AG10803 (cell line): ENCODE data around the gene TOP1.
A peak's percentile ranks its signal among the peaks of the same experiment; 100 is the strongest.

Experiments
- DNase-seq: peaks from one replicate; pipeline ENCODE4 v3.0.0; 2010; ENCODE audit warnings: low read depth
- H3K4me3 ChIP-seq: 2 replicates; pipeline ENCODE4 v1.5.1; 2011; ENCODE audit warnings: mild to moderate bottlenecking, low read length, control low read depth
- CTCF ChIP-seq: conservative IDR thresholded peaks from 2 replicates; pipeline ENCODE4 v1.5.1; 2011; ENCODE audit warnings: mild to moderate bottlenecking, low read length, control low read depth, inconsistent platforms

TOP1 gene

DNA sequence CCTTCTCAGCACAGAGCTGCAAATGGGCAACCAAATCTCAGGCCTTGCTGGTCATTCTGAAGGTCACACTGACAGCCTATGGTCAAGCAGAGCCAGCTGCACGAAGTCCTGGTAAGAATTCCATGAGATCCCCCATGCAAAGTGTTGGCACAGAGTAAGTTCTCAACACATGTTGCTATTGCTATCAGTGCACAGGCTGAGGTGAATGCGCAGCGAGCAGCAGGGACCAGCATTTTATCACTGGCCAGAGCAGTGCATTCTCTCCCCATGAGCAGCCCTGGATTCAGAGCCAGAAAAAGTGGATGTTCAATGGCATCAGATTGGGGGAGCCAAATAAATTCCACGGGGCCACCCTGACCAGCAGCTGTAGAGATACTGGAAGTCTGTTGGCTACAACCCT lies 44.1 kb upstream of the TOP1 start:
- TF ChIP-seq CTCF: no peak
- no peak for DNase-seq
- no peak overlapping the region for H3K4me3 ChIP-seq

GRCh38 chr20:40986774-40987173 lies 41.8 kb upstream of the TOP1 start:
- DNase-seq: no peak
- no peak overlapping the region for H3K4me3 ChIP-seq
- no peak for TF ChIP-seq CTCF

DNA sequence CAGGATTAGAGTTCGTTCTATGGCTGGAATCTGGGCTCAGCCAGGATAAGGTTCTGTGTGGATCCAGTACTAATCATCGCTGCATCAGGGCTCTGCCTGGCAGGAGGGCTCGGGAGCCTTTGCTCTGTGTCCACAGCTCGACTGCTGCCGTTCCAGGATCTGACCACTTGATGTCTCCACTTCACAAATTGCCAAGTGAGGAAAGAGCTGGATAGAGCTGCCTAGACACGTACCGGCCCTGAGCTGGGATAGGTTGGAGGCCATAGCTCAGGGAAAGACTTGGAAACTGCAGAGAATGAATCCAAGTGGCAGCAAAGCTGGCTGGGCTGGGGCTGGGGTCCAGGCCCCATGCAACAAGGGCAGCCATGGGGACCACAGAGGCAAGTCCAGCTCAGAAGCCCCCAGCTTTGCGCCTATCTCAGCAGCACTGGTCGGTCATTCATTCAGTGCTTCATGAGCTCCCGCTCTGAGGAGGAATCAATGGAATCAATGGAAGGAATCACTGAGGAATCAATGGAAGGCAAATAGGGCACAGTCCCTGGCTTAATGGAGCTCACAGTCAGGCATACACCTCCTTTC lies 38.0 kb upstream of the TOP1 start:
- no peak overlapping the region for H3K4me3 ChIP-seq
- TF ChIP-seq CTCF: peak; percentile 95
- DNase-seq: peak; percentile 84

GRCh38 chr20:40991181-40991889 lies 37.3 kb upstream of the TOP1 start:
- DNase-seq: no peak
- no peak for TF ChIP-seq CTCF
- H3K4me3 ChIP-seq: no peak overlapping the region

DNA sequence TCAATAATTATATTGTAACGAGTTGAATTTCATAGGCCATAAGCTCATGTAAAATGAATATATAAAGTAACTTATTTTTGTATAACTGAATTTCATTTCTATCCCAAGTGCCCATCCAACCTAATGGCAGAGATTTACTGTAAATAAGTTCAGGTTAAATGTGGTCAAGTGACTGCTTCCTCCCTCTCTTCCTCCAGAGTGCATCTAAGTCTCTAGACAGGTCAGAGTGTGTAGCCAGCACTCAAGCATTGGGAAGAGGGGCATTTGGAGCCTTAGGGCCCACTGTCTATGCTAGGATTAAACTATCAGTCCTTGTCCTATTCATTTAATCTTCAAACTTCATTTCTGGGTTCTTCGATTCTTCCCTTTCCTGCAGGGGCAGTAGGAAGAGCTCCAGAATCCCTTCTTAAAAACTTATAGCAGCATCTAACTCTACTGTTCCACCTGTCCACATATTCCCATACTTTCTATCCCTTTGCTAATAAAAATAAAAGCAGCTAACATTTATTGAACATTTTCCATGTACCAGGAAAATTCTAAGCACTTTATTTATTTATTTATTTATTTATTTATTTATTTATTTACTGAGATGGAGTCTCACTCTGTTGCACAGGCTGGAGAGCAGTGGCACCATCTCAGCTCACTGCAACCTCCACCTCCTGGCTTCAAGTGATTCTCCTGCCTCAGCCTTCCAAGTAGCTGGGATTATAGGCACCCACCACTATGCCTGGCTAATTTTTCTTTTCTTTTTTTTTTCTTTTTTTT lies 36.1 kb upstream of the TOP1 start:
- no peak for DNase-seq
- TF ChIP-seq CTCF: no peak
- no peak overlapping the region for H3K4me3 ChIP-seq

GRCh38 chr20:40993794-40994540 lies 34.7 kb upstream of the TOP1 start:
- no peak overlapping the region for H3K4me3 ChIP-seq
- peak; percentile 35 for DNase-seq
- no peak for TF ChIP-seq CTCF
